ENCODE data around the gene CDK17. TPM values are rescaled to one million over a fixed set of nuclear protein-coding genes. Genes with fewer than 3 reads are reported as not detected.

The CDK17 gene
- total RNA-seq, 1 donor from 2014 or later, result 28.0 TPM

DNA sequence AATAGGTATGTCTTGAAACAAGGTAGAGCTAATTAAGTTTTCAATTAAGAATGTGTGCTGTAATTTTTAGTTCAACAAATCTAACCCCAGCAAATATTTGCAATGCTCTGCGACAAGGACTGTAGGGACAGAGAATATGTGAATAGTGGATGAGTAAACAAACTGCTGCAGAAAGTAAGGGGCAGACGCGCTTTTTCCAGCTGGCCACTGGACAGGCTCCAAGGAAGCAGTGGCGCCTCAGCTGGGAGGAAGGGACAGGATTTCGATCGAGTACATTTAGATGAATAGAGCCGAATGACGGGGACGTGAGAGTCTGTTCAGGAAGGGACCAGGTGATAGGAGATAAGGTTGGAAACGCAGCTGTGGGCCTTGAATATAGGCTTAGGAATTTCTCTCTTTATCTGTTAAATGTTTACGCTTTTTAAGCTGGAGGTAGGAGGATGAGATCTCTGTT, 136.8 kb downstream of the CDK17 start:
- no peak overlapping the region for H3K4me3 Mint-ChIP-seq
- intact Hi-C loops (cut with micrococcal nuclease), result no loop called here
- no peak overlapping the region for H3K27ac Mint-ChIP-seq
- H3K27me3 Mint-ChIP-seq, result no peaks in the 10 kb centered on the region
- peaks cover 7% of the 10 kb centered on the region for H3K4me1 Mint-ChIP-seq
- no peak for DNase-seq
- H3K36me3 Mint-ChIP-seq (ENCODE audit: low read depth), result peaks cover 54% of the 10 kb centered on the region
- no peaks in the 10 kb centered on the region for H3K9me3 Mint-ChIP-seq

DNA sequence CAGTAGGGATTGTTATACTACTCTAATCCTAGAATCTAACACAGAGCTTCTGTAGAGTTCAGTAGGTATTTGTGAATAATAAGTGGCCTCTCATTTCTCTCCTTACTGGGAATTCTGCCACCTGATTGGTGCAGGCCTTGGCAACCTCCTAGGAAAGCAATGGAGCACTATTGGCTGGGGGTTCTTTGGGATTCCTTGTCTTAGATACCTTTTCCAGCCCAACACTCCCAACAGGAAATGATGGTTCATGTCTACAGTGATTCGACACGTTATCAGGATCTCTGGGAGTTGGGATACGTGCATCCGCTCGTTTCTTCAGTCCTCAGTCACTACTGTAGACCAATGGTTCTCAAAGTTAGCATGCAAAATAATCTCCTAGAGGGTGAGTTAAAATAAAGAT, 138.7 kb downstream of the CDK17 start:
- Mint-ChIP-seq H3K9me3 (no peaks in the 10 kb centered on the region), H3K27me3 (no peaks in the 10 kb centered on the region), H3K4me3 (no peak overlapping the region), H3K27ac (no peak overlapping the region), H3K36me3 (ENCODE audit: low read depth) (peaks cover 49% of the 10 kb centered on the region), H3K4me1 (peaks cover 7% of the 10 kb centered on the region)
- intact Hi-C loops (cut with micrococcal nuclease), result no loop called here
- DNase-seq, result peak; percentile 37

GRCh38 chr12:96260644-96261043, 139.6 kb downstream of the CDK17 start:
- no peaks in the 10 kb centered on the region for H3K27me3 Mint-ChIP-seq
- H3K27ac Mint-ChIP-seq, result peak overlapping the region; percentile 8
- DNase-seq, result peak; percentile 47
- H3K36me3 Mint-ChIP-seq (ENCODE audit: low read depth), result peaks cover 47% of the 10 kb centered on the region
- H3K4me3 Mint-ChIP-seq, result no peak overlapping the region
- peaks cover 5% of the 10 kb centered on the region for H3K4me1 Mint-ChIP-seq
- intact Hi-C loops (cut with micrococcal nuclease), result no loop called here
- no peaks in the 10 kb centered on the region for H3K9me3 Mint-ChIP-seq

GRCh38 chr12:96260231-96260630, 140.0 kb downstream of the CDK17 start:
- H3K4me1 Mint-ChIP-seq, result peaks cover 5% of the 10 kb centered on the region
- H3K27me3 Mint-ChIP-seq, result no peaks in the 10 kb centered on the region
- no peak for DNase-seq
- peaks cover 46% of the 10 kb centered on the region for H3K36me3 Mint-ChIP-seq (ENCODE audit: low read depth)
- intact Hi-C loops (cut with micrococcal nuclease), result no loop called here
- H3K9me3 Mint-ChIP-seq, result no peaks in the 10 kb centered on the region
- no peak overlapping the region for H3K27ac Mint-ChIP-seq
- no peak overlapping the region for H3K4me3 Mint-ChIP-seq

DNA sequence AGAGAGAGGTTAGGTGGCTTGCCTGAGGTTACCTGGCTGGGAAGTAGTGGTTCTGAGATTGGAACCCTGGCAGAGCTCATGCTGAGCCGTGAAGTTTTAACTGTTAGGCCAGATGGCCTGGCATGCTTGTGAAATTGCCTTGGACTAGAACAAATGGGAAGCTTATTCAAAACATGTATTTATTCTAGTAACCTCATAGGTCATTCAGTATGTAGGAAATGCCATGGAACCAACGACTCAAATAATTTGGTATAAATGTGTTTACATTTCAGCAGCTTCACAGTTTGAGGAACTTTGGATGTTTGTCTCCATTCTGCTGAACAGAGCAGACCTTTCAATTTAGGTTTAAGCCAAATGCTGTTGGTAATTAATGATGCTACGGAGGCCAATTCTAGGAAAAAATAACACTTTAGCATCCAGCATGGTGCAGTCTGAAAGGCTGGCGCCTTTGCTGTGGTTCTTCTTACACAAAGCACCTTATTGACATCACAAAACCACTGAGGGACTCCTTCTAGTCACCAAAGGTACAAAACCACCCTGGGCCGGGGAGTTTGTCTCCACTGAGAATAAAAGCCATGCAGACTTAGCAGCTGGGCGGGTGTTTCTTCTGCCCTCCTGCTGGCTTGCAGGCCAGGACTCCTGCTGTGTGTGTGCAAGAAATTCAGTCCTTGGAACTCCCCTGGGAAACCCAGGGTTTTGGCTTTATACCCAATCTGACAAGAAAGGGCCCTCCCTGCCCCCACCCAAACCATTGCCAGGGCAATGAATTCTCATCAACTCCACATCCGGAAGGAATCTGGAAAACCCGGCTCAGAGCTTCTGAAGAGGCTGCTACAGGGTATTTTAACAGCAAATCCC, 141.9 kb downstream of the CDK17 start:
- peaks cover 43% of the 10 kb centered on the region for H3K36me3 Mint-ChIP-seq (ENCODE audit: low read depth)
- DNase-seq, result peak; percentile 71
- H3K4me3 Mint-ChIP-seq, result no peak overlapping the region
- H3K27ac Mint-ChIP-seq, result no peak overlapping the region
- H3K9me3 Mint-ChIP-seq, result no peaks in the 10 kb centered on the region
- no peaks in the 10 kb centered on the region for H3K27me3 Mint-ChIP-seq
- intact Hi-C loops (cut with micrococcal nuclease), result no loop called here
- peaks cover 7% of the 10 kb centered on the region for H3K4me1 Mint-ChIP-seq

- Mint-ChIP-seq H3K27me3 (no peaks in the 10 kb centered on the region), H3K27ac (no peak overlapping the region), H3K4me1 (peaks cover 7% of the 10 kb centered on the region), H3K9me3 (no peaks in the 10 kb centered on the region), H3K36me3 (ENCODE audit: low read depth) (peaks cover 43% of the 10 kb centered on the region), H3K4me3 (no peak overlapping the region)
- DNase-seq, result peak; percentile 47
- intact Hi-C loops (cut with micrococcal nuclease), result no loop called here
These were observed 142.6 kb downstream of the CDK17 start for GRCh38 chr12:96257550-96258103.

DNA sequence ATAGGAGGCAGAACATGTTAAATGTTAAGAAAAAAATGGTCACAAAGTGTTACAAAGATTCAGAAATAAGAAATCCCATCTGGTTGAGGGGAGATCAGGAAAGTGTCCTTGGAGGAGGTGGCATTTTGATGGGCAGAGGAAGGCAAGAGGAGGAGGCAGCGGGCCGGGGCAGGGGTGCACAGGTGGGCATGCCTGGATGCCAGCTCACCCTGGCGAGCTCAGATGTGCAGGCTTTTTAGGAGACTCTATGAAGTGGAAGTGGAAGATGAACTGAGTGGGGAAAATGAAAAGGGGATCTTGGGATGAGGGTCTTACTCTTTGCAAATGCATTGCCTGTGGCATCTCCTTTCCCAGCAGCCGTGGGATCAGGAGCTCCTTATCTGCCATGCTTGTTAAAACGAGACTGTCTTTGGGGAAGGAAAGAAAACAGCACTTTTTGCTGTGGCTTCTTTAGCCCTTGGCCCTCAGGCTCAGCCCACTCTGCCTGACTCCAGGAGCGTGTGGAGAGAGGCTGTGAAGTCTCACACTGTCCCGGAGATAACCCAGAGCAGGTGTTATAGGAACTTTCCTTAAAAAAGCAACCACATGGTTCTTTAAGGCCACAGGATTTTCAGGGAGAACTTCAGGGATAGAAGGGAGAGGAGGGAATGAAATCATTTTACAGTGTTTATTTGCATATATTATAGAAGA, 143.4 kb downstream of the CDK17 start:
- Mint-ChIP-seq H3K4me3 (no peak overlapping the region), H3K36me3 (ENCODE audit: low read depth) (peaks cover 48% of the 10 kb centered on the region), H3K27ac (no peak overlapping the region), H3K27me3 (no peaks in the 10 kb centered on the region), H3K4me1 (peaks cover 7% of the 10 kb centered on the region), H3K9me3 (no peaks in the 10 kb centered on the region)
- intact Hi-C loops (cut with micrococcal nuclease), result no loop called here
- peak; percentile 50 for DNase-seq

- peaks cover 15% of the 10 kb centered on the region for H3K4me1 Mint-ChIP-seq
- intact Hi-C loops (cut with micrococcal nuclease), result no loop called here
- H3K9me3 Mint-ChIP-seq, result no peaks in the 10 kb centered on the region
- DNase-seq, result no peak
- peaks cover 46% of the 10 kb centered on the region for H3K36me3 Mint-ChIP-seq (ENCODE audit: low read depth)
- no peaks in the 10 kb centered on the region for H3K27me3 Mint-ChIP-seq
- peak overlapping the region; percentile 11 for H3K27ac Mint-ChIP-seq
- no peak overlapping the region for H3K4me3 Mint-ChIP-seq
These were observed 145.2 kb downstream of the CDK17 start for GRCh38 chr12:96255077-96255476.

- H3K27me3 Mint-ChIP-seq, result no peaks in the 10 kb centered on the region
- no peaks in the 10 kb centered on the region for H3K9me3 Mint-ChIP-seq
- no peak overlapping the region for H3K27ac Mint-ChIP-seq
- no peak for DNase-seq
- peaks cover 67% of the 10 kb centered on the region for H3K36me3 Mint-ChIP-seq (ENCODE audit: low read depth)
- peaks cover 36% of the 10 kb centered on the region for H3K4me1 Mint-ChIP-seq
- H3K4me3 Mint-ChIP-seq, result no peak overlapping the region
- intact Hi-C loops (cut with micrococcal nuclease), result no loop called here
These were observed 150.0 kb downstream of the CDK17 start for GRCh38 chr12:96250119-96250685.

GRCh38 chr12:96249196-96250118, 150.8 kb downstream of the CDK17 start:
- H3K27ac Mint-ChIP-seq, result peak overlapping the region; percentile 48
- no peak for DNase-seq
- no peaks in the 10 kb centered on the region for H3K9me3 Mint-ChIP-seq
- H3K4me3 Mint-ChIP-seq, result no peak overlapping the region
- peaks cover 62% of the 10 kb centered on the region for H3K36me3 Mint-ChIP-seq (ENCODE audit: low read depth)
- peaks cover 32% of the 10 kb centered on the region for H3K4me1 Mint-ChIP-seq
- intact Hi-C loops (cut with micrococcal nuclease), result no loop called here
- no peaks in the 10 kb centered on the region for H3K27me3 Mint-ChIP-seq

- Mint-ChIP-seq H3K4me3 (no peak overlapping the region), H3K27me3 (no peaks in the 10 kb centered on the region), H3K4me1 (peaks cover 32% of the 10 kb centered on the region), H3K9me3 (no peaks in the 10 kb centered on the region), H3K27ac (no peak overlapping the region), H3K36me3 (ENCODE audit: low read depth) (peaks cover 60% of the 10 kb centered on the region)
- no peak for DNase-seq
- intact Hi-C loops (cut with micrococcal nuclease), result no loop called here
These were observed 151.9 kb downstream of the CDK17 start for GRCh38 chr12:96248136-96248931.

- Mint-ChIP-seq H3K27ac (peak overlapping the region; percentile 21), H3K27me3 (no peaks in the 10 kb centered on the region), H3K4me1 (peaks cover 38% of the 10 kb centered on the region), H3K36me3 (ENCODE audit: low read depth) (peaks cover 62% of the 10 kb centered on the region), H3K9me3 (no peaks in the 10 kb centered on the region), H3K4me3 (no peak overlapping the region)
- intact Hi-C loops (cut with micrococcal nuclease), result no loop called here
- DNase-seq, result no peak
These were observed 152.7 kb downstream of the CDK17 start for GRCh38 chr12:96247563-96247962.

All from activated CD4-positive, alpha-beta T cell treated with anti-CD3 and anti-CD28 coated beads, Interleukin-2, amount 10 ng/mL, durations not matched to agents 24 days and 14 days (primary cell).